Erythroblast (primary cell): Measurements from ENCODE around the gene AHRR.

Experiments
- GATA1 ChIP-seq: IDR thresholded peaks from 2 replicates; pipeline ENCODE4 v1.6.1; 2011; ENCODE audit warnings: low read depth, mild to moderate bottlenecking, control low read depth, low read length, moderate library complexity
- POLR2A ChIP-seq: IDR thresholded peaks from 2 replicates; pipeline ENCODE4 v1.6.1; 2011; ENCODE audit warnings: mild to moderate bottlenecking, low read length

DNA sequence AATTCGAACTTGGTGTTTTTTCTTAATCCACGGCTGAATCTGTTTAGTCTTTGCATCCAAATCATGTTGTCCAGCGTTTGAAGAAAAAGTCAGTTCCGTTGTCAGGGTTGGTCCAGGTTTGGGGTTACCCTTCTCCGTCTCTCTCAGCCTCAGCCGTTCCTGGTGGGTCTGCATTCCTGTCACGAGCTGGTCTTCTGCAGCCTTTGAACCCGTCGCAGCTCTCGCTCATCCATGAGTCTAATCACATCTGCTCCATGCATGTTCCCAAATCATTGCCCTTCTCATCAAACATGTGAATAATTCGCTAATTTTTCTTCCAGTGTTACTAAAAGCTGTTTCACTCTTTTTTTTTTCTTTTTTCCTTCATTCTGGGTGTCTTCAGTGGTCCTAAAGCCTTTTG lies 82.5 kb downstream of the AHRR start:
- TF ChIP-seq POLR2A: no peak
- TF ChIP-seq GATA1: no peak
